ENCODE measurements around the gene ABR.

Gene ABR

GRCh38 chr17:962670-963069 is 217.1 kb downstream of the ABR start:
- H3K79me2 ChIP-seq (ENCODE audit: low read length) = no peaks in the 10 kb centered on the region
- H4K20me1 ChIP-seq (ENCODE audit: insufficient read depth, low read length) = no peaks in the 10 kb centered on the region
- H3K9me2 ChIP-seq (replicated peaks; ENCODE audit: insufficient read depth, low read length) = no peaks in the 10 kb centered on the region
- H3K4me2 ChIP-seq (ENCODE audit: low read depth, low read length) = no peak overlapping the region
- DNase-seq = no peak
- no peak for TF ChIP-seq EZH2phosphoT487 (IDR thresholded peaks at IDR 0.05; ENCODE audit: low read length)
- no peak for TF ChIP-seq EZH2 (optimal IDR thresholded peaks at IDR 0.05; ENCODE audit: low read depth, low read length)
- no peak for TF ChIP-seq CTCF (IDR thresholded peaks at IDR 0.05; ENCODE audit: low read length)
- H3K4me1 ChIP-seq (ENCODE audit: low read length) = no peaks in the 10 kb centered on the region
- H2AFZ ChIP-seq (ENCODE audit: low read length) = no peak overlapping the region
- H3K4me3 ChIP-seq (ENCODE audit: low read length) = no peak overlapping the region
- no peaks in the 10 kb centered on the region for H3F3A ChIP-seq (ENCODE audit: insufficient read depth, low read length)
- H3K27me3 ChIP-seq (replicated peaks; ENCODE audit: insufficient read depth, low read length) = peaks cover 95% of the 10 kb centered on the region
- no peaks in the 10 kb centered on the region for H3K9me3 ChIP-seq (replicated peaks; ENCODE audit: insufficient read depth, low read length)
- H3K36me3 ChIP-seq (replicated peaks; ENCODE audit: insufficient read depth, low read length) = no peaks in the 10 kb centered on the region
- no peak overlapping the region for H3K27ac ChIP-seq (ENCODE audit: low read length)
- no peak overlapping the region for H3K9ac ChIP-seq (ENCODE audit: low read length)

GRCh38 chr17:962166-962565 is 217.6 kb downstream of the ABR start:
- no peak for DNase-seq
- no peaks in the 10 kb centered on the region for H3F3A ChIP-seq (ENCODE audit: insufficient read depth, low read length)
- H3K27me3 ChIP-seq (replicated peaks; ENCODE audit: insufficient read depth, low read length) = peaks cover 95% of the 10 kb centered on the region
- no peaks in the 10 kb centered on the region for H3K4me1 ChIP-seq (ENCODE audit: low read length)
- no peaks in the 10 kb centered on the region for H3K9me2 ChIP-seq (replicated peaks; ENCODE audit: insufficient read depth, low read length)
- no peaks in the 10 kb centered on the region for H4K20me1 ChIP-seq (ENCODE audit: insufficient read depth, low read length)
- no peak overlapping the region for H2AFZ ChIP-seq (ENCODE audit: low read length)
- no peak overlapping the region for H3K4me3 ChIP-seq (ENCODE audit: low read length)
- no peaks in the 10 kb centered on the region for H3K79me2 ChIP-seq (ENCODE audit: low read length)
- TF ChIP-seq EZH2phosphoT487 (IDR thresholded peaks at IDR 0.05; ENCODE audit: low read length) = no peak
- no peak for TF ChIP-seq CTCF (IDR thresholded peaks at IDR 0.05; ENCODE audit: low read length)
- TF ChIP-seq EZH2 (optimal IDR thresholded peaks at IDR 0.05; ENCODE audit: low read depth, low read length) = no peak
- no peak overlapping the region for H3K27ac ChIP-seq (ENCODE audit: low read length)
- H3K9me3 ChIP-seq (replicated peaks; ENCODE audit: insufficient read depth, low read length) = no peaks in the 10 kb centered on the region
- no peak overlapping the region for H3K4me2 ChIP-seq (ENCODE audit: low read depth, low read length)
- H3K9ac ChIP-seq (ENCODE audit: low read length) = no peak overlapping the region
- H3K36me3 ChIP-seq (replicated peaks; ENCODE audit: insufficient read depth, low read length) = no peaks in the 10 kb centered on the region

GRCh38 chr17:958712-959451 is 220.9 kb downstream of the ABR start:
- H3K36me3 ChIP-seq (replicated peaks; ENCODE audit: insufficient read depth, low read length) = no peaks in the 10 kb centered on the region
- no peak overlapping the region for H3K4me3 ChIP-seq (ENCODE audit: low read length)
- H3K79me2 ChIP-seq (ENCODE audit: low read length) = no peaks in the 10 kb centered on the region
- TF ChIP-seq EZH2 (optimal IDR thresholded peaks at IDR 0.05; ENCODE audit: low read depth, low read length) (no peak), EZH2phosphoT487 (IDR thresholded peaks at IDR 0.05; ENCODE audit: low read length) (no peak), CTCF (IDR thresholded peaks at IDR 0.05; ENCODE audit: low read length) (no peak)
- no peak for DNase-seq
- H3K4me2 ChIP-seq (ENCODE audit: low read depth, low read length) = no peak overlapping the region
- no peak overlapping the region for H3K9ac ChIP-seq (ENCODE audit: low read length)
- no peaks in the 10 kb centered on the region for H3F3A ChIP-seq (ENCODE audit: insufficient read depth, low read length)
- H3K27ac ChIP-seq (ENCODE audit: low read length) = no peak overlapping the region
- H3K9me3 ChIP-seq (replicated peaks; ENCODE audit: insufficient read depth, low read length) = no peaks in the 10 kb centered on the region
- H2AFZ ChIP-seq (ENCODE audit: low read length) = no peak overlapping the region
- H3K9me2 ChIP-seq (replicated peaks; ENCODE audit: insufficient read depth, low read length) = no peaks in the 10 kb centered on the region
- H3K27me3 ChIP-seq (replicated peaks; ENCODE audit: insufficient read depth, low read length) = peaks cover 93% of the 10 kb centered on the region
- H3K4me1 ChIP-seq (ENCODE audit: low read length) = no peaks in the 10 kb centered on the region
- no peaks in the 10 kb centered on the region for H4K20me1 ChIP-seq (ENCODE audit: insufficient read depth, low read length)

All from MM.1S (cell line).